K562 (cell line): ENCODE measurements around the gene NXF2B. TPM values are rescaled to one million over a fixed set of nuclear protein-coding genes. Genes with fewer than 3 reads are reported as not detected.

Experiments used
- ZNF197 ChIP-seq: fragments of 200-800 bp; sonication (Bioruptor generic); IDR thresholded peaks from 2 replicates; pipeline ENCODE4 v1.6.1; 2016; ENCODE audit warnings: low read depth, missing genetic modification characterization, missing compliant biosample characterization
- polyA plus RNA-seq, 8 experiments: library from polyadenylated mRNA; depleted of rRNA in 4 of 8; stranded (reverse) in 5 of 8; unstranded in 3 of 8; fragments of >200 nt; fragmentation: Nextera tagmentation in 2 of 8; fragmentation: Illumina TruSeq in 1 of 8; extraction: Ambion mirVana in 2 of 8; extraction: Trizol in 1 of 8; gene quantifications; 2 replicates each; pipeline versions ENCODE4 v1.2.1 to v1.2.3, GENCODE V29; 2011 to 2014; ENCODE audit warnings: inconsistent platforms in 1 of 8, missing spikeins in 1 of 8
- total RNA-seq, 7 experiments: library from RNA; depleted of rRNA in 6 of 7; stranded (reverse); fragments of >200 nt in 6 of 7; fragmentation: Illumina TruSeq in 2 of 7; extraction: Trizol in 2 of 7; gene quantifications; 2 replicates each; pipeline versions ENCODE4 v1.2.1 to v1.2.3, GENCODE V29; 2011 to 2021; ENCODE audit warnings: low replicate concordance in 1 of 7

Gene NXF2B
- total and polyA plus RNA-seq, 9 of the 15 experiments (the other 6 are each of a cell fraction or from before 2014, with no cell fraction given) = 0.91 to 16.1 (median 5.8) TPM

GRCh38 chrX:102338162-102338561 lies 101.6 kb downstream of the NXF2B start (continued):
- no peak for TF ChIP-seq ZNF197 (CRISPR knock-in tag)

Other genes starting within 250 kb of the NXF2B start
- gene TCP11X1, start 224.7 kb downstream of the NXF2B start, total RNA-seq (2014; rRNA removed) = not detected in 2 replicates
- not detected in 2 replicates for gene TCP11X1, start 224.7 kb downstream of the NXF2B start, total RNA-seq (2014; rRNA removed; fragmentation: Illumina TruSeq; extraction: Trizol)
- not detected in 2 replicates for gene TCP11X1, start 224.7 kb downstream of the NXF2B start, total RNA-seq (2015; rRNA removed; fragmentation: Illumina TruSeq; extraction: Trizol)
- gene TCP11X1, start 224.7 kb downstream of the NXF2B start, total RNA-seq (2021) = not detected in 2 replicates
- not detected in 2 replicates for gene TCP11X1, start 224.7 kb downstream of the NXF2B start, polyA plus RNA-seq (2011; rRNA removed)
- gene TCP11X1, start 224.7 kb downstream of the NXF2B start, polyA plus RNA-seq (2014; fragmentation: Illumina TruSeq; extraction: Trizol) = not detected in 2 replicates
- not detected for gene TCP11X1, start 224.7 kb downstream of the NXF2B start, polyA plus RNA-seq (2014; fragmentation: Nextera tagmentation; extraction: Ambion mirVana)
- gene TCP11X1, start 224.7 kb downstream of the NXF2B start, polyA plus RNA-seq (2014; rRNA removed) = not detected in 2 replicates
- gene NXF2, start 192.8 kb downstream of the NXF2B start, total RNA-seq (2014; rRNA removed) = 3.6 and 3.9 TPM in 2 replicates
- 1.9 and 4.1 TPM in 2 replicates for gene NXF2, start 192.8 kb downstream of the NXF2B start, total RNA-seq (2014; rRNA removed; fragmentation: Illumina TruSeq; extraction: Trizol)
- 3.9 and 4.9 TPM in 2 replicates for gene NXF2, start 192.8 kb downstream of the NXF2B start, total RNA-seq (2015; rRNA removed; fragmentation: Illumina TruSeq; extraction: Trizol)
- 0.31 TPM in 1 of 2 replicates, not detected in the other for gene NXF2, start 192.8 kb downstream of the NXF2B start, total RNA-seq (2021)
- 0.13 and 0.64 TPM in 2 replicates for gene NXF2, start 192.8 kb downstream of the NXF2B start, polyA plus RNA-seq (2011; rRNA removed)
- gene NXF2, start 192.8 kb downstream of the NXF2B start, polyA plus RNA-seq (2014; fragmentation: Illumina TruSeq; extraction: Trizol) = 4.6 and 7.9 TPM in 2 replicates
- gene NXF2, start 192.8 kb downstream of the NXF2B start, polyA plus RNA-seq (2014; fragmentation: Nextera tagmentation; extraction: Ambion mirVana) = 1 to 10 TPM; 2.3 to 4.0 TPM
- gene NXF2, start 192.8 kb downstream of the NXF2B start, polyA plus RNA-seq (2014; rRNA removed) = 9.8 and 13.2 TPM in 2 replicates
- gene TCP11X2, start 31.8 kb upstream of the NXF2B start, total RNA-seq (2014; rRNA removed) = not detected in 2 replicates
- not detected in 2 replicates for gene TCP11X2, start 31.8 kb upstream of the NXF2B start, total RNA-seq (2014; rRNA removed; fragmentation: Illumina TruSeq; extraction: Trizol)
- not detected in 2 replicates for gene TCP11X2, start 31.8 kb upstream of the NXF2B start, total RNA-seq (2015; rRNA removed; fragmentation: Illumina TruSeq; extraction: Trizol)
- gene TCP11X2, start 31.8 kb upstream of the NXF2B start, total RNA-seq (2021) = not detected in 2 replicates
- not detected in 2 replicates for gene TCP11X2, start 31.8 kb upstream of the NXF2B start, polyA plus RNA-seq (2011; rRNA removed)
- gene TCP11X2, start 31.8 kb upstream of the NXF2B start, polyA plus RNA-seq (2014; fragmentation: Illumina TruSeq; extraction: Trizol) = not detected in 2 replicates
- not detected for gene TCP11X2, start 31.8 kb upstream of the NXF2B start, polyA plus RNA-seq (2014; fragmentation: Nextera tagmentation; extraction: Ambion mirVana)
- gene TCP11X2, start 31.8 kb upstream of the NXF2B start, polyA plus RNA-seq (2014; rRNA removed) = not detected in 2 replicates
- gene TMSB15A, start 76.7 kb upstream of the NXF2B start, total RNA-seq (2014; rRNA removed) = 0.49 and 1.1 TPM in 2 replicates
- gene TMSB15A, start 76.7 kb upstream of the NXF2B start, total RNA-seq (2014; rRNA removed; fragmentation: Illumina TruSeq; extraction: Trizol) = 0.91 and 1.2 TPM in 2 replicates
- gene TMSB15A, start 76.7 kb upstream of the NXF2B start, total RNA-seq (2015; rRNA removed; fragmentation: Illumina TruSeq; extraction: Trizol) = 0.54 and 0.87 TPM in 2 replicates
- gene TMSB15A, start 76.7 kb upstream of the NXF2B start, total RNA-seq (2021) = 0.49 TPM in 1 of 2 replicates, not detected in the other
- gene TMSB15A, start 76.7 kb upstream of the NXF2B start, polyA plus RNA-seq (2011; rRNA removed) = 0.61 and 1.6 TPM in 2 replicates
- 0.78 and 1.1 TPM in 2 replicates for gene TMSB15A, start 76.7 kb upstream of the NXF2B start, polyA plus RNA-seq (2014; fragmentation: Illumina TruSeq; extraction: Trizol)
- 1 to 10 TPM; 1.2 to 1.6 TPM for gene TMSB15A, start 76.7 kb upstream of the NXF2B start, polyA plus RNA-seq (2014; fragmentation: Nextera tagmentation; extraction: Ambion mirVana)
- gene TMSB15A, start 76.7 kb upstream of the NXF2B start, polyA plus RNA-seq (2014; rRNA removed) = 0.39 and 0.85 TPM in 2 replicates
- gene ARMCX5, start 159.5 kb upstream of the NXF2B start, total RNA-seq (2014; rRNA removed) = 19.8 and 22.6 TPM in 2 replicates
- gene ARMCX5, start 159.5 kb upstream of the NXF2B start, total RNA-seq (2014; rRNA removed; fragmentation: Illumina TruSeq; extraction: Trizol) = 18.2 and 19.3 TPM in 2 replicates
- 15.6 and 16.1 TPM in 2 replicates for gene ARMCX5, start 159.5 kb upstream of the NXF2B start, total RNA-seq (2015; rRNA removed; fragmentation: Illumina TruSeq; extraction: Trizol)
- 13.4 TPM in 2 replicates for gene ARMCX5, start 159.5 kb upstream of the NXF2B start, total RNA-seq (2021)
- gene ARMCX5, start 159.5 kb upstream of the NXF2B start, polyA plus RNA-seq (2011; rRNA removed) = 10.4 and 17.3 TPM in 2 replicates
- gene ARMCX5, start 159.5 kb upstream of the NXF2B start, polyA plus RNA-seq (2014; fragmentation: Illumina TruSeq; extraction: Trizol) = 19.9 and 22.9 TPM in 2 replicates
- 10 to 100 TPM; 17.3 to 29.4 TPM for gene ARMCX5, start 159.5 kb upstream of the NXF2B start, polyA plus RNA-seq (2014; fragmentation: Nextera tagmentation; extraction: Ambion mirVana)
- 15.1 and 17.4 TPM in 2 replicates for gene ARMCX5, start 159.5 kb upstream of the NXF2B start, polyA plus RNA-seq (2014; rRNA removed)
- gene GPRASP1, start 211.5 kb upstream of the NXF2B start, total RNA-seq (2014; rRNA removed) = 0.23 and 0.29 TPM in 2 replicates
- gene GPRASP1, start 211.5 kb upstream of the NXF2B start, total RNA-seq (2014; rRNA removed; fragmentation: Illumina TruSeq; extraction: Trizol) = 0.55 and 0.57 TPM in 2 replicates
- 0.49 and 0.94 TPM in 2 replicates for gene GPRASP1, start 211.5 kb upstream of the NXF2B start, total RNA-seq (2015; rRNA removed; fragmentation: Illumina TruSeq; extraction: Trizol)
- 0.29 and 0.38 TPM in 2 replicates for gene GPRASP1, start 211.5 kb upstream of the NXF2B start, total RNA-seq (2021)
- 0.14 and 0.20 TPM in 2 replicates for gene GPRASP1, start 211.5 kb upstream of the NXF2B start, polyA plus RNA-seq (2011; rRNA removed)
- gene GPRASP1, start 211.5 kb upstream of the NXF2B start, polyA plus RNA-seq (2014; fragmentation: Illumina TruSeq; extraction: Trizol) = 0.18 and 0.24 TPM in 2 replicates
- under 1 TPM; 0.01 to 0.10 TPM for gene GPRASP1, start 211.5 kb upstream of the NXF2B start, polyA plus RNA-seq (2014; fragmentation: Nextera tagmentation; extraction: Ambion mirVana)
- 0.16 and 0.40 TPM in 2 replicates for gene GPRASP1, start 211.5 kb upstream of the NXF2B start, polyA plus RNA-seq (2014; rRNA removed)